GM12873 (cell line): Measurements from ENCODE around the gene DPF1.

Experiments
- CTCF ChIP-seq: IDR thresholded peaks from 2 replicates; pipeline ENCODE4 v1.5.1; 2012; ENCODE audit warnings: low read depth, mild to moderate bottlenecking, moderate library complexity, low read length, control low read depth; ENCODE audit not compliant: insufficient read depth; ENCODE audit errors: missing control alignments

Gene DPF1

GRCh38 chr19:38213469-38213868, 10.6 kb downstream of the DPF1 start:
- TF ChIP-seq CTCF = no peak

- TF ChIP-seq CTCF = no peak
Measured at GRCh38 chr19:38211766-38212165, 12.3 kb downstream of the DPF1 start.

- peak; percentile 9 for TF ChIP-seq CTCF
Measured at GRCh38 chr19:38211151-38211591, 12.9 kb downstream of the DPF1 start.

- TF ChIP-seq CTCF = no peak
Measured at GRCh38 chr19:38210458-38210987, 13.5 kb downstream of the DPF1 start.

- TF ChIP-seq CTCF = no peak
Measured at GRCh38 chr19:38209671-38210457, 14.2 kb downstream of the DPF1 start.

- no peak for TF ChIP-seq CTCF
Measured at GRCh38 chr19:38209152-38209551, 14.9 kb downstream of the DPF1 start.

GRCh38 chr19:38208571-38208970, 15.5 kb downstream of the DPF1 start:
- TF ChIP-seq CTCF = no peak
